Upper lobe of right lung (tissue), 1 donor: ENCODE measurements around the gene GALNT6. TPM values are rescaled to one million over a fixed set of nuclear protein-coding genes. Genes with fewer than 3 reads are reported as not detected.

ENCODE experiments used
- ATAC-seq: fragments of 200-7000 bp; cut with Tn5 transposase; one replicate; pipeline ENCODE4 v1.9.1; 2020; ENCODE audit warnings: mild to moderate bottlenecking, moderate library complexity
- DNase-seq: peaks from one replicate; pipeline ENCODE4 v3.0.0-alpha.2; 2020
- H3K27ac ChIP-seq: fragments of 200-600 bp; one replicate; pipeline ENCODE4 v1.8.0; 2022
- H3K27me3 ChIP-seq: fragments of 200-600 bp; one replicate; pipeline ENCODE4 v1.8.0; 2022; ENCODE audit warnings: mild to moderate bottlenecking
- H3K36me3 ChIP-seq: fragments of 200-600 bp; one replicate; pipeline ENCODE4 v1.8.0; 2022
- H3K4me1 ChIP-seq: fragments of 200-600 bp; one replicate; pipeline ENCODE4 v1.8.0; 2022
- H3K4me3 ChIP-seq: fragments of 200-600 bp; one replicate; pipeline ENCODE4 v1.8.0; 2022; ENCODE audit warnings: mild to moderate bottlenecking
- H3K9me3 ChIP-seq: fragments of 200-600 bp; one replicate; pipeline ENCODE4 v1.8.0; 2022
- CTCF ChIP-seq: fragments of 200-600 bp; IDR thresholded peaks from one replicate; pipeline ENCODE4 v1.8.0; 2022; ENCODE audit warnings: antibody characterized with exemption
- intact Hi-C: fragments of 100-400 bp; cut with DNase I; formaldehyde crosslinking; loops from one replicate; pipeline ENCODE4 v1.11.0; 2022
- total RNA-seq: library from RNA; stranded (reverse); fragmentation: NEBNext Ultra II Directional; extraction: Animal tissue kit (Norgen Biotek cat#: 25700); gene quantifications from one replicate; pipeline ENCODE4 v1.2.1, GENCODE V29; 2021
- donor health status: DM: no; HTN: yes; CAD: no; lungs with severe emphysema.

The GALNT6 gene
- total RNA-seq, 1 donor from 2014 or later = 16.6 TPM

GRCh38 chr12:51390891-51391282 lies 319 bp downstream of the GALNT6 start:
- no peaks in the 10 kb centered on the region for H3K27me3 ChIP-seq
- TF ChIP-seq CTCF = no peak
- DNase-seq (peak; percentile 71), ATAC-seq (peak; percentile 64)
- H3K27ac ChIP-seq = peak overlapping the region; percentile 67
- H3K4me1 ChIP-seq = peaks cover 10% of the 10 kb centered on the region
- peak overlapping the region; percentile 64 for H3K4me3 ChIP-seq
- intact Hi-C loops = no loop called here
- no peaks in the 10 kb centered on the region for H3K9me3 ChIP-seq
- H3K36me3 ChIP-seq = no peaks in the 10 kb centered on the region

- no peaks in the 10 kb centered on the region for H3K36me3 ChIP-seq
- no peaks in the 10 kb centered on the region for H3K27me3 ChIP-seq
- H3K4me1 ChIP-seq = peaks cover 10% of the 10 kb centered on the region
- no peak overlapping the region for H3K4me3 ChIP-seq
- ATAC-seq (no peak), DNase-seq (no peak)
- intact Hi-C loops = no loop called here
- H3K9me3 ChIP-seq = no peaks in the 10 kb centered on the region
- H3K27ac ChIP-seq = no peak overlapping the region
- no peak for TF ChIP-seq CTCF
These were observed 749 bp downstream of the GALNT6 start for GRCh38 chr12:51390457-51390856.

- intact Hi-C loops = no loop called here
- DNase-seq = no peak
- TF ChIP-seq CTCF = no peak
- no peaks in the 10 kb centered on the region for H3K27me3 ChIP-seq
- H3K4me3 ChIP-seq = no peak overlapping the region
- no peak overlapping the region for H3K27ac ChIP-seq
- no peaks in the 10 kb centered on the region for H3K36me3 ChIP-seq
- peak; percentile 60 for ATAC-seq
- H3K4me1 ChIP-seq = peaks cover 10% of the 10 kb centered on the region
- H3K9me3 ChIP-seq = no peaks in the 10 kb centered on the region
These were observed 1.8 kb downstream of the GALNT6 start for GRCh38 chr12:51389302-51389999.

GRCh38 chr12:51388846-51389245 lies 2.4 kb downstream of the GALNT6 start:
- no peak overlapping the region for H3K27ac ChIP-seq
- no peaks in the 10 kb centered on the region for H3K27me3 ChIP-seq
- no peak for TF ChIP-seq CTCF
- ATAC-seq (no peak), DNase-seq (no peak)
- H3K36me3 ChIP-seq = no peaks in the 10 kb centered on the region
- H3K4me3 ChIP-seq = no peak overlapping the region
- no peaks in the 10 kb centered on the region for H3K9me3 ChIP-seq
- H3K4me1 ChIP-seq = peaks cover 8% of the 10 kb centered on the region
- intact Hi-C loops = no loop called here

- Histone ChIP-seq H3K9me3 (no peaks in the 10 kb centered on the region), H3K36me3 (no peaks in the 10 kb centered on the region), H3K27me3 (no peaks in the 10 kb centered on the region), H3K27ac (no peak overlapping the region), H3K4me1 (peaks cover 8% of the 10 kb centered on the region), H3K4me3 (no peak overlapping the region)
- DNase-seq = no peak
- intact Hi-C loops = no loop called here
- no peak for ATAC-seq
- no peak for TF ChIP-seq CTCF
These were observed 3.0 kb downstream of the GALNT6 start for GRCh38 chr12:51388069-51388799.
